Measurements from ENCODE around the gene PRDM16.

PRDM16 gene

DNA sequence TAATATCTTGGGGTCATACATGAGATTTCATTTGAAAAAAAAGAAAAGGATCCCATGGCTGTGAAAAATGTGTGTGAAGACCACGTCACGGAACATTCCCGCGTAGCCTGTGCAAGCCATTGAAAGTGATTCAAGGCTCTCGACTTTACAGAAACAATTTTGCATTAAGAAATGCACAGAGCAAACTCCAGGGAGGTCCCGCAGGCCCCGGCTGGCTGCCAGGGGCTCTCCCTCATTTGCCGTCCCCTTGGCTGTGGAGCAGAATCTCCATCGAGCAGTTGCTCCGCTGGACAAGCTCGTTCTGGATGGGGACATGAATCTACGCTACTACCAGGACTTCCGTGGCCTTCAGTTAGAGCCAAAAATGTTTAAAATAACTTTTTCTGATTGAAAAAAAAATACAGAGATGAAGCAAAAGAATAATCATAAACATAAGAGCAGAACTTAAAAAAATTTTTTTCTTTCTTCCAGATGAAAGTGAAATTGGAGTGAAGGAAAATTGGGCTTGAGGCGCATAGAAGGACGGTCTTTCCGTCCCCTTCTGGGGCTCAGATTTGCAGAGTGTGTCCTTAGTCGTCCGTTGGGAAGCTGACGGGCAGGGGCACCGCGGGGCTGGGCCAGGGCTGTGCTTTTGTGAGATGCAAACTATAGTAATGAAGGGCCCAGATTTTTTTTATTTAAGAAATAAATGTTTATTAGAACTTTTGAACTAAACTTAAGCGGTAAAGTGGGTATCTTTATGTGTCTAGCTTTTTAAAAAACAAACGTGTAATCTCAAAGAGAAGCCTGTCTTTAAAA is 317.4 kb downstream of the PRDM16 start:
- DNase-seq, result no peak

GRCh38 chr1:3387401-3387800 is 318.4 kb downstream of the PRDM16 start:
- DNase-seq, result no peak

- no peak for DNase-seq
Measured at GRCh38 chr1:3389093-3389833, 320.3 kb downstream of the PRDM16 start.

DNA sequence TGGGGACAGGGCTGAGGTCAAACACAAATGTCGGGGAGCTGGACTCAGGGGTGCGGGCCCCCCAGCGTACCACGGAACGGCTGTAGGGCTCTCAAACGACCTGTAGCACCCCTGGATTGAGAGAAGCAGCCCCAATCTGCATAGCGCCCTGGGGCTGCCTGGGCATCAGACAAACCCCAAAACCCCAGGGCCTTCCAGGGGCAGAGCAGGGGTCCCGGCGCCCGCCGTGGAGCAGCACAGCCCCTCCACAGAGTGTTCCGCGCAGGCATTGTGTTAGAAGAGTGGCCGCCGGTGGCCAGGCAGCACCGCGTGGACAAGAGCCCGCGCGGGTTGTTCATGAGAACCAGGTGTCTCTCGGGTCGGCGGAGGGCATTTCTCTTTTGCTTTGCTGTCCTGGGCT is 321.3 kb downstream of the PRDM16 start:
- DNase-seq, result no peak

DNA sequence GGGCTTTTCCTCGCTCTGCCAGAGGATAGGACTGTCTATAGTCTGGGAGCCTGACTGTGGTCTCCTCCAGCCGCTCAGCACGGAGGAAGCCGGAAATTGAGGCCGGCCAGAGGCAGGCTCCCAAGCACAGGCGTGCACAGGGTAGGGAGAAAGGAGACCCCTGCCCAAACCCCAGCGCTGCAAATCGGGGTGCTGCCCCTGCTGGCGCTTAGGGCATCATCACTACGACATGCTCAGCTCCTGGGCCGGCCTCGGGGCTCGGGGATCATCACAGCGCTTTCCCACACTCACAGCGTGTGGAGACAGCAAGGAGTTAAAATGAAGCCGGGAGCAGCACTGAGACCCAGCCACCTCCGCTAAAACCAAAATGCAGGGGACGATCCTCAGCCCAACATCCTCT is 322.7 kb downstream of the PRDM16 start:
- DNase-seq, result no peak

- no peak for DNase-seq
Measured at GRCh38 chr1:3393024-3393986, 324.3 kb downstream of the PRDM16 start.

DNA sequence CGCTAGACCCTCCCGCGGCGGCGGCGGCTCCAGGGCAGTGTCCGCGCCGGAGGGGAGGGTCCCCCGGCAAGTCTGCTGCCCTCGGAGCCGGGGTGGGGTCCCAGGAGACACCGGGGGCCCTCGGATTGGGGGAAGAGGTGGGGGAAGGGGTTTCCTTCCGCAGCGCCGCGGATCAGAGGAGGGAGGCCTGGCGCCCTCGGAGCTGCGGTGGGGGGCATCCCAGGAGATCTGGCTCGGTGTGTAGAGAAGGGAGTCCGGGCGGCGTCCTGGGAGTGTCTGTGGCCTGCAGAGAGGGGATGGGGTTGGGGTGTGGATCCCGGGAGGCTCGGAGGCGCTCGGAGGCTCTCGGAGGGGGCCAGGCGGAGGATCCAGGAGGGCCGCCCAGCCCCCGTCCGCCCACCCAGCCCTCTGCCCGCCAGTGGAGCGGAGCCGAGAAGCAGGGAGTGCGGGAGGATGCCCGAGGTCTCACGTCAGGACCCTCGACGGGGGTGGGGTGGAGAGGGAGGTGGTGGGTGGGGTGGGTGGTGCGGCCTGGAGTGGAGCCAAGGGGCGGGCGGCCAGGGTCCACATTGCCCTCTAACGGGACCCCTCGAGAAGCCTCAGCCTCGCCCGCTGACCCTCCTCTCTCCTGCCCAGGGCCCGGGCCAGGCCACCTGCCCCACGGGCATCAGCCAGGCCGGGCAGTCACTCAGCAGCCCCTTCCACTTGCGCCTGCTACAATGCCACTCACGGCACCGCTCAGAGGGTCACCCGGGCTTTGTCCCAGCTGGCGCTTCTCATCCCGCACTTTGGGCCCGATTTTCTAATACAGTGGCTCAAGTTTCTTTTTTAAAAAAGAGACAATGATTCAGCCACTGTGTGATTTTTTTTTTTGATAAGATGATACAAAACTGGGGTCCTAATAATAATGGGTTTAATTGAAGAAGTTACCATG is 325.3 kb downstream of the PRDM16 start:
- no peak for DNase-seq

GRCh38 chr1:3396411-3396810 is 327.4 kb downstream of the PRDM16 start:
- DNase-seq, result no peak

GRCh38 chr1:3397311-3397710 is 328.3 kb downstream of the PRDM16 start:
- no peak for DNase-seq

DNA sequence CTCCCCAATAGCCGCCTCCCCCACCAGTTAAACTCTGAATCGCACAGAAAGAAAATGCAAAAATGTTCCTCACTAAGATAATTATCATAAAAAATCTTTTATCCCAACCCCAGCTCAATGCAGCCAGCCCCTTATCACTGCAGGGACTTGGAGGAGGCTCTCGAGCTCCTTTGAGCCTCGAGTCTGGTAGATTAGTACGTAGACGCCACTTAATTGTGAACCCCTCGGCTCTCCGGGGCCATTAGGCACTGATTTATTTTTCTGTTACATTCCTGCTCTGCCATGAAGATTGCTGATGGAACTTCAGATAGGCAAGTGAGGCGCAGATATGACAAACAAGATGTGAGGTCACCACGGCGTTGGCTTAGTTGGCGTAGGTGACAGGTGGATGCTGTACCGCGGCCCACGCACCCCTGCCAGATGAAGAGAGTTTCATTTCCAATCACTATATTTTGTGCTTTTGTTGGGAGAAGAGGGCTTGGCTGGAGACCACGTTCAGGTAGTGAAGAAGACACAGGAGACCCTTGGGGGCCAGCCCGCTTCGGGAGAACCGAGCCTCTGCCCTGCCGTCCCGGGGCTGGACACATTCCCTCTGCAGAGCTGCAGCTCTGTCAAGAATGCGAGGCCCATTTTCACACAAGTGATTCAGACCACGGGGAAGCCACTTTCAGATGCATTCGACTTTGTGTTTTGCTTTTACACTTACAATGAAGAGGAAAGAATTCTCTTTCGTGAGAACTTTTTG is 329.6 kb downstream of the PRDM16 start:
- DNase-seq, result no peak

GRCh38 chr1:3399732-3400131 is 330.7 kb downstream of the PRDM16 start:
- no peak for DNase-seq

DNA sequence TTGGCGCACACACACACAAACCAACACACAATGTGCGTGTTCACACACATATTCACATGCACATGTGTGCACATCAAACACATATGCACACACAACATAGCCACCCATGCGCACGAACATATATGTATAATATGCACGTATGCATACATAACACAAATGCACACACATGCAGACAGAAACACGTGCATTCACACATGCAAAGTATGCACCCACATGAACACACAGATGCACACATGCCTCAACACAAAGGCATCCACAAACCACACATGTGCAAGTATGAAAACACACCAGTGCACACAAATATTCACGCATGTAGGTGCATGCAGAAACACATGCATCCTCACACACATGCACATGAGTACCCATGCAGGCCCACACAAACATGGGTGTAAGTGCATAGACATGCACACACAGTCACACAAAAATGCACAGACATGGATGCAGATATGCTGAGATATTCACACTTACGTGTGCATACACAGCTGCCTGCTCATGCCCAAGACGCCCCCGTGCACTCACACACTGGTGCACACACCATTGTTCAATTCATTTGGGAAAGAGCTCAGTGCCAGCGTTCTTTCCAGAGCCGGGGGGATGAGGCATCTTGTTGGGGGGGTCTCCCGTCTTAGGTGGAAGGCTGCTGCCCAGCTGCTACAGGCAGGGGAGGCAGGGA is 332.7 kb downstream of the PRDM16 start:
- no peak for DNase-seq

GRCh38 chr1:3402258-3403010 is 333.4 kb downstream of the PRDM16 start:
- no peak for DNase-seq

- no peak for DNase-seq
Measured at GRCh38 chr1:3403011-3403345, 334.0 kb downstream of the PRDM16 start.

GRCh38 chr1:3403388-3404231 is 334.6 kb downstream of the PRDM16 start:
- no peak for DNase-seq

- DNase-seq, result no peak
Measured at GRCh38 chr1:3404301-3404700, 335.3 kb downstream of the PRDM16 start.

- DNase-seq, result no peak
Measured at GRCh38 chr1:3404801-3405200, 335.8 kb downstream of the PRDM16 start.

- DNase-seq, result no peak
Measured at GRCh38 chr1:3405491-3405890, 336.5 kb downstream of the PRDM16 start.
